SK-N-SH (cell line): Measurements from ENCODE around the gene GOLPH3. TPM values are rescaled to one million over a fixed set of nuclear protein-coding genes. Genes with fewer than 3 reads are reported as not detected.

Source experiments
- CTCF ChIA-PET: fragments of 300-600, 350-600 bp; formaldehyde crosslinking; extraction: SDS; loops from one replicate; lab custom pipeline; 2021; lab: Yijun Ruan, JAX
- POLR2A ChIA-PET: fragments of 350-600 bp; sonication (Branson Sonifier 250); formaldehyde crosslinking; extraction: SDS; loops from one replicate; lab custom pipeline; 2020; ENCODE audit warnings: antibody characterized with exemption, inconsistent platforms; lab: Yijun Ruan, JAX
- DNase-seq: peaks from one replicate; pipeline ENCODE4 v3.0.0; 2012
- H2AFZ ChIP-seq: fragments of 200-600 bp; sonication (generic); 2 replicates; pipeline ENCODE4 v1.8.1; 2016; ENCODE audit warnings: antibody characterized with exemption, mild to moderate bottlenecking, low read depth
- H3F3A ChIP-seq: fragments of 200-600 bp; sonication (generic); replicated peaks from 2 replicates; pipeline ENCODE3; 2016; ENCODE audit warnings: antibody characterized with exemption, mild to moderate bottlenecking; ENCODE audit not compliant: insufficient read depth
- H3K27ac ChIP-seq, 2 experiments: fragments of 200-500 bp in 1 of 2; fragments of 200-600 bp in 1 of 2; sonication (Bioruptor generic) in 1 of 2; sonication (generic), shearing (Covaris generic) in 1 of 2; 2 replicates each; pipeline versions ENCODE4 v1.5.1 to v1.6.1; 2014 to 2016; ENCODE audit warnings: low read depth in 2 of 2, inconsistent platforms in 1 of 2, low read length in 1 of 2, mild to moderate bottlenecking in 1 of 2, mixed read lengths in 1 of 2
- H3K27me3 ChIP-seq: fragments of 200-600 bp; sonication (generic), shearing (Covaris generic); 2 replicates; pipeline ENCODE4 v1.6.1; 2016; ENCODE audit warnings: mixed run types; ENCODE audit not compliant: insufficient read depth
- H3K36me3 ChIP-seq, 2 experiments: fragments of 200-500 bp in 1 of 2; fragments of 200-600 bp in 1 of 2; sonication (Bioruptor generic) in 1 of 2; sonication (generic) in 1 of 2; replicated peaks in 1 of 2; 2 replicates each; pipeline versions ENCODE3 to v1.5.1; 2014 to 2016; ENCODE audit warnings: low read length in 1 of 2, mild to moderate bottlenecking in 1 of 2; ENCODE audit not compliant: insufficient read depth in 2 of 2, control insufficient read depth in 1 of 2
- H3K4me1 ChIP-seq, 2 experiments: fragments of 200-500 bp in 1 of 2; fragments of 200-600 bp in 1 of 2; sonication (Bioruptor generic) in 1 of 2; sonication (generic), shearing (Covaris generic) in 1 of 2; 2 replicates each; pipeline versions ENCODE4 v1.5.1 to v1.6.1; 2014 to 2016; ENCODE audit warnings: low read depth in 1 of 2, low read length in 1 of 2, mixed run types in 1 of 2; ENCODE audit not compliant: insufficient read depth in 2 of 2, control insufficient read depth in 1 of 2
- H3K4me2 ChIP-seq: fragments of 200-600 bp; sonication (generic), shearing (Covaris generic); 2 replicates; pipeline ENCODE4 v1.6.1; 2017; ENCODE audit warnings: mixed run types
- H3K4me3 ChIP-seq, 2 experiments: fragments of 200-500 bp in 1 of 2; fragments of 200-600 bp in 1 of 2; sonication (Bioruptor generic) in 1 of 2; sonication (generic), shearing (Covaris generic) in 1 of 2; 2 replicates each; pipeline versions ENCODE4 v1.5.1 to v1.8.1; 2014 to 2016; ENCODE audit warnings: low read depth in 2 of 2, inconsistent platforms in 1 of 2, low read length in 1 of 2, mild to moderate bottlenecking in 1 of 2, mixed read lengths in 1 of 2, moderate library complexity in 1 of 2
- H3K79me2 ChIP-seq: fragments of 200-600 bp; sonication (generic); 2 replicates; pipeline ENCODE4 v1.8.1; 2017; ENCODE audit warnings: mild to moderate bottlenecking; ENCODE audit not compliant: insufficient read depth
- H3K9ac ChIP-seq: fragments of 200-600 bp; sonication (generic); 2 replicates; pipeline ENCODE4 v1.6.1; 2017; ENCODE audit warnings: mixed run types
- H3K9me2 ChIP-seq: fragments of 200-600 bp; sonication (generic); 2 replicates; pipeline ENCODE4 v1.6.1; 2017; ENCODE audit warnings: mixed run types
- H3K9me3 ChIP-seq: fragments of 200-600 bp; sonication (generic); 2 replicates; pipeline ENCODE4 v1.6.1; 2017; ENCODE audit warnings: mixed run types, mild to moderate bottlenecking, moderate library complexity
- H4K20me1 ChIP-seq: fragments of 200-600 bp; sonication (generic); 2 replicates; pipeline ENCODE4 v1.6.1; 2017; ENCODE audit warnings: mild to moderate bottlenecking, mixed run types; ENCODE audit not compliant: insufficient read depth
- CTCF ChIP-seq: fragments of 200-600 bp; sonication (generic); IDR thresholded peaks from 2 replicates; pipeline ENCODE4 v1.6.1; 2017; ENCODE audit warnings: antibody characterized with exemption, mild to moderate bottlenecking, moderate library complexity
- ELF1 ChIP-seq: IDR thresholded peaks from 2 replicates; pipeline ENCODE4 v1.4.0; 2012
- EP300 ChIP-seq, 2 experiments: IDR thresholded peaks; 2 replicates each; pipeline versions ENCODE4 v1.4.0 to v1.6.1; 2012; ENCODE audit warnings: borderline replicate concordance in 1 of 2, low read depth in 1 of 2, low read length in 1 of 2
- GABPA ChIP-seq: IDR thresholded peaks from 2 replicates; pipeline ENCODE4 v1.4.0; 2012; ENCODE audit warnings: low read depth, mild to moderate bottlenecking
- MXI1 ChIP-seq: IDR thresholded peaks from 2 replicates; pipeline ENCODE4 v1.6.1; 2012; ENCODE audit warnings: mild to moderate bottlenecking, low read depth, low read length, improper control_type of control experiment
- NRF1 ChIP-seq: IDR thresholded peaks from 2 replicates; pipeline ENCODE4 v1.6.1; 2012; ENCODE audit warnings: low read depth, mild to moderate bottlenecking, low read length
- PBX3 ChIP-seq: IDR thresholded peaks from 2 replicates; pipeline ENCODE4; 2012
- POLR2AphosphoS5 ChIP-seq: IDR thresholded peaks from 2 replicates; pipeline ENCODE4 v1.6.1; 2012; ENCODE audit warnings: low read depth, low read length
- RAD21 ChIP-seq: IDR thresholded peaks from 2 replicates; pipeline ENCODE4 v1.6.1; 2012; ENCODE audit warnings: mild to moderate bottlenecking, low read length
- RCOR1 ChIP-seq: fragments of 150-350 bp; IDR thresholded peaks from 2 replicates; pipeline ENCODE4 v1.6.1; 2017; ENCODE audit warnings: antibody characterized with exemption, low read length
- REST ChIP-seq: IDR thresholded peaks from 2 replicates; pipeline ENCODE4 v1.6.1; 2012; ENCODE audit warnings: mild to moderate bottlenecking, low read depth, low read length, moderate library complexity
- RFX5 ChIP-seq: IDR thresholded peaks from 2 replicates; pipeline ENCODE4 v1.6.1; 2012; ENCODE audit warnings: mild to moderate bottlenecking, improper control_type of control experiment, low read length
- SIN3A ChIP-seq: IDR thresholded peaks from 2 replicates; pipeline ENCODE4 v1.6.1; 2012; ENCODE audit warnings: low read depth, mild to moderate bottlenecking, low read length, moderate library complexity, borderline replicate concordance
- SMC3 ChIP-seq: IDR thresholded peaks from 2 replicates; pipeline ENCODE4 v1.6.1; 2012; ENCODE audit warnings: low read depth, low read length, improper control_type of control experiment
- TAF1 ChIP-seq: IDR thresholded peaks from 2 replicates; pipeline ENCODE4 v1.6.1; 2012; ENCODE audit warnings: low read depth, mild to moderate bottlenecking, low read length, moderate library complexity, borderline replicate concordance
- TEAD4 ChIP-seq: IDR thresholded peaks from 2 replicates; pipeline ENCODE4 v1.4.0; 2012; ENCODE audit warnings: mild to moderate bottlenecking, borderline replicate concordance; ENCODE audit not compliant: insufficient read depth
- USF1 ChIP-seq: IDR thresholded peaks from 2 replicates; pipeline ENCODE4 v1.4.0; 2012; ENCODE audit warnings: low read depth, borderline replicate concordance
- YY1 ChIP-seq: IDR thresholded peaks from 2 replicates; pipeline ENCODE4 v1.4.0; 2012; ENCODE audit warnings: low read depth, mild to moderate bottlenecking
- WGBS: methylation state at CpG from one replicate; pipeline ENCODE4 v1.1.6; 2017; ENCODE audit warnings: low lambda C conversion rate; 5-methylcytosine and 5-hydroxymethylcytosine counted together
- polyA plus RNA-seq, 3 experiments: library from polyadenylated mRNA; depleted of rRNA; stranded (reverse); fragments of >200 nt; gene quantifications; 2 replicates each; pipeline ENCODE4 v1.2.3, GENCODE V29; 2012

Gene GOLPH3
- polyA plus RNA-seq (2012; rRNA removed), result 25.5 and 30.7 TPM in 2 replicates
- 38.4 and 38.5 TPM in 2 replicates for polyA plus RNA-seq (2012; cell fraction: cytosol; rRNA removed)
- 13.7 and 19.2 TPM in 2 replicates for polyA plus RNA-seq (2012; cell fraction: nucleus; rRNA removed)

GRCh38 chr5:32174011-32174870 lies at the start of gene GOLPH3:
Gene GOLPH3, minus strand, starts transcription at chr5:32174319. Its CDS starts 285 bp downstream, at chr5:32174034.
- WGBS, result under 1% methylated on average over 23 of the region's 85 CpGs
- Histone ChIP-seq H3K4me1 (peaks cover 7 to 20% of the 10 kb centered on the region in 2 experiments; a peak in 3 of 4 replicates), H3K9ac (peak within 1 kb of the TSS; percentile 100), H3K36me3 (peaks cover 19 to 26% of the 10 kb centered on the region in 2 experiments), H3K27me3 (no peaks in the 10 kb centered on the region), H3K9me3 (no peaks in the 10 kb centered on the region), H4K20me1 (peaks cover 41% of the 10 kb centered on the region), H3K27ac (peak within 1 kb of the TSS; percentile 96 to 98), H3F3A (peaks cover 26% of the 10 kb centered on the region)
- CTCF ChIA-PET, result interaction anchor here (0.7 to 2.0 kb wide), 2 partner anchors 58 to 140 kb away, joined by 3 to 9 read pairs; no protein-coding TSS in a partner anchor
- peak; percentile 96 for DNase-seq
- TF ChIP-seq USF1 (0 out of 2 replicates have a peak, but pooled peaks have one; percentile 11), SIN3A (peak; percentile 77; the same call in 1 of the 2 replicates), RFX5 (no peak), YY1 (peak; percentile 96), PBX3 (no peak), SMC3 (0 out of 2 replicates have a peak, but pooled peaks have one; percentile 15), ELF1 (0 out of 2 replicates have a peak, but pooled peaks have one; percentile 42), EP300 (IDR thresholded peaks at IDR 0.05; ENCODE audit: borderline replicate concordance in 1 of 2, low read depth in 1 of 2, low read length in 1 of 2) (peak in 1 of 2 experiments; percentile 15; a peak in 1 of 4 replicates), NRF1 (0 out of 2 replicates have a peak, but pooled peaks have one; percentile 36), POLR2AphosphoS5 (peak; percentile 95), RCOR1 (no peak), TAF1 (peak; percentile 84), REST (no peak), GABPA (peak; percentile 72), RAD21 (no peak), TEAD4 (no peak), MXI1 (peak; percentile 55), CTCF (no peak)
- TF ChIP-seq, all 33 proteins: peak for 11
- POLR2A ChIA-PET, result interaction anchor here (2.0 kb wide), 1 partner anchor 16 kb away, joined by 9 read pairs; no protein-coding TSS in a partner anchor
- Histone ChIP-seq H2AFZ (peak within 1 kb of the TSS; percentile 84), H3K4me3 (peak within 1 kb of the TSS; percentile 86 to 96), H3K79me2 (peaks cover 59% of the 10 kb centered on the region), H3K9me2 (no peaks in the 10 kb centered on the region), H3K4me2 (peak within 1 kb of the TSS; percentile 100)
